Colon (tissue), 2 donors: ENCODE results near the gene CYTH3.
"Not testable (repeated sequence)": the region's sequence is repeated elsewhere in the genome, so short reads cannot be mapped to it uniquely, and the experiment has no call there.

Experiments used
- FAIRE-seq: peaks from 2 replicates; lab custom pipeline; 2012; peaks lifted over from hg19 to GRCh38; lab: Jason Lieb, UNC
- donor health status: control.
- donor health status: control.

Gene CYTH3

GRCh38 chr7:6232116-6232515 lies 40.3 kb downstream of the CYTH3 start:
- no peak for FAIRE-seq

- FAIRE-seq = no peak
These were observed 41.2 kb downstream of the CYTH3 start for GRCh38 chr7:6231184-6231583.

GRCh38 chr7:6229284-6229683 lies 43.1 kb downstream of the CYTH3 start:
- not testable (repeated sequence) for FAIRE-seq

- no peak for FAIRE-seq
These were observed 43.8 kb downstream of the CYTH3 start for GRCh38 chr7:6228361-6229229.

GRCh38 chr7:6227294-6227846 lies 45.1 kb downstream of the CYTH3 start:
- no peak for FAIRE-seq

GRCh38 chr7:6226194-6226799 lies 46.1 kb downstream of the CYTH3 start:
- no peak for FAIRE-seq

GRCh38 chr7:6223411-6223810 lies 49.0 kb downstream of the CYTH3 start:
- FAIRE-seq = not testable (repeated sequence)

GRCh38 chr7:6223010-6223409 lies 49.4 kb downstream of the CYTH3 start:
- not testable (repeated sequence) for FAIRE-seq

GRCh38 chr7:6221340-6222319 lies 50.8 kb downstream of the CYTH3 start:
- no peak for FAIRE-seq

GRCh38 chr7:6218329-6218728 lies 54.1 kb downstream of the CYTH3 start:
- no peak for FAIRE-seq

GRCh38 chr7:6212008-6212407 lies 60.4 kb downstream of the CYTH3 start:
- no peak for FAIRE-seq

- FAIRE-seq = no peak
These were observed 61.6 kb downstream of the CYTH3 start for GRCh38 chr7:6210621-6211372.

- no peak for FAIRE-seq
These were observed 63.1 kb downstream of the CYTH3 start for GRCh38 chr7:6209340-6209739.

- FAIRE-seq = no peak
These were observed 63.7 kb downstream of the CYTH3 start for GRCh38 chr7:6208573-6209328.

- no peak for FAIRE-seq
These were observed 66.3 kb downstream of the CYTH3 start for GRCh38 chr7:6205971-6206660.

- FAIRE-seq = no peak
These were observed 69.0 kb downstream of the CYTH3 start for GRCh38 chr7:6203381-6203780.

GRCh38 chr7:6202117-6202516 lies 70.3 kb downstream of the CYTH3 start:
- FAIRE-seq = no peak

- FAIRE-seq = no peak
These were observed 71.5 kb downstream of the CYTH3 start for GRCh38 chr7:6200971-6201370.

GRCh38 chr7:6198689-6199595 lies 73.5 kb downstream of the CYTH3 start:
- no peak for FAIRE-seq
